GM19467 (cell line): ENCODE measurements around the gene ARF5.
A peak's percentile ranks its signal among the peaks of the same experiment; 100 is the strongest.
"Not testable (repeated sequence)": the region's sequence is repeated elsewhere in the genome, so short reads cannot be mapped to it uniquely, and the experiment has no call there.

Source experiments
- ATAC-seq: cut with Tn5 transposase; IDR thresholded peaks from one replicate; pipeline ENCODE4 v1.9.1; 2021; ENCODE audit warnings: mild to moderate bottlenecking, moderate library complexity; ENCODE audit not compliant: unreplicated experiment

ARF5 gene

GRCh38 chr7:127588019-127588696 is at the start of gene ARF5:
Gene ARF5, plus strand, starts transcription at chr7:127588411. Its CDS starts 88 bp downstream, at chr7:127588499.
- peak; percentile 74 for ATAC-seq

GRCh38 chr7:127539116-127539515 is 49.1 kb upstream of the ARF5 start:
- ATAC-seq = no peak

GRCh38 chr7:127540461-127540860 is 47.8 kb upstream of the ARF5 start:
- ATAC-seq = not testable (repeated sequence)

- no peak for ATAC-seq
These were observed 46.7 kb upstream of the ARF5 start for GRCh38 chr7:127541548-127541947.

DNA sequence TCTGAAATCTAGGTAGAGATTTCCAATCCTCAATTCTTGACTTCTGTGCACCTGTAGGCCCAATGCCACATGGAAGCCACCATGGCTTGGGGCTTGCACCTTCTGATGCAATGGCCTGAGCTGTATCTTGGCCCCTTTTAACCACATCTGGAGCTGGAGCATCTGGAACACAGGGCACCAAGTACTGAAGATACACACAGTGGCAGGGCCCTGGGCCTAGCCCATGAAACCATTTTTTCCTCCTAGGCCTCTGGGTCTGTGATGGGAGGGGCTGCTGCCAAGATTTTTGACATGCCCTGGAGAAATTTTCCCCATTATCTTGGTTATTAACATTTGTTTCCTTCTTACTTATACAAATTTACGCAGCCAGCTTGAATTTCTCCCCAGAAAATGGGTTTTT is 41.9 kb upstream of the ARF5 start:
- ATAC-seq = no peak

DNA sequence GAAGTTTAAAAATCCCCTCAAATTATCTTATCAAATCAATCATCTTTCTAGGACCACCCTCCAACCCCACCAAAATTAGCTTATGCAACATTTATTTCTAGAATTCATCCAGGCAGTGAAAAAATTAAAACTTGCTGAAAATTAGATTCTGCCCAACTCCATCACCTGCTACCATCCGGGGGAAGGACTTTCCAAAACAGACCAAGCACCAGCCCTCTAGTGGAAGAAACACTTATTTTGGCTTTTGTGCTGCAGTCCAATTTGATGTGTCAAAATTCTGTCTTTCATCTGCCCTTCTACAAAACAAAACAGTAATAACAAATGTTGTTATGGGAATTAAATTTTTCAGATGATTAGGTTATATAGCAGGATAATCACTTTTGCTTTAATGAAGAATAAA is 38.0 kb upstream of the ARF5 start:
- no peak for ATAC-seq

GRCh38 chr7:127551941-127552340 is 36.3 kb upstream of the ARF5 start:
- ATAC-seq = no peak

GRCh38 chr7:127556404-127556803 is 31.8 kb upstream of the ARF5 start:
- no peak for ATAC-seq

- no peak for ATAC-seq
These were observed 30.4 kb upstream of the ARF5 start for GRCh38 chr7:127557803-127558202.

DNA sequence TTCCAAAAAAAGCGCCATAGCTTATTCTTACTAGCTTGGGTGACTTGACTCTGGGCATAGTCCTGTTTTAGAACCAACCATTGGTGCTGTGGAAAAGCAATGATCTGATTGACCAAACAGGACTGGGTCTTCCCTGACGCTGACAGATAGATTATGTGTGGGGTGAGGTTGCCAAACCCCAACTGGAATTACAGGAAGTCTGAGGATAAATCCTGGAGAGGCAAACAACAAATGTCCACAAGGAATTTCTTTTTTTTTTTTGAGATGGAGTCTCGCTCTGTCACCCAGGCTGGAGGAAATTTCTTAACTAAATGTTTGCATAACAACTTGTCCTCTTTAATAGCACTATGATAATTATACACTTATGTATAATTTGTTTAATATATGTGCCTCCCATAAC is 22.0 kb upstream of the ARF5 start:
- ATAC-seq = no peak

GRCh38 chr7:127568034-127568433 is 20.2 kb upstream of the ARF5 start:
- not testable (repeated sequence) for ATAC-seq

DNA sequence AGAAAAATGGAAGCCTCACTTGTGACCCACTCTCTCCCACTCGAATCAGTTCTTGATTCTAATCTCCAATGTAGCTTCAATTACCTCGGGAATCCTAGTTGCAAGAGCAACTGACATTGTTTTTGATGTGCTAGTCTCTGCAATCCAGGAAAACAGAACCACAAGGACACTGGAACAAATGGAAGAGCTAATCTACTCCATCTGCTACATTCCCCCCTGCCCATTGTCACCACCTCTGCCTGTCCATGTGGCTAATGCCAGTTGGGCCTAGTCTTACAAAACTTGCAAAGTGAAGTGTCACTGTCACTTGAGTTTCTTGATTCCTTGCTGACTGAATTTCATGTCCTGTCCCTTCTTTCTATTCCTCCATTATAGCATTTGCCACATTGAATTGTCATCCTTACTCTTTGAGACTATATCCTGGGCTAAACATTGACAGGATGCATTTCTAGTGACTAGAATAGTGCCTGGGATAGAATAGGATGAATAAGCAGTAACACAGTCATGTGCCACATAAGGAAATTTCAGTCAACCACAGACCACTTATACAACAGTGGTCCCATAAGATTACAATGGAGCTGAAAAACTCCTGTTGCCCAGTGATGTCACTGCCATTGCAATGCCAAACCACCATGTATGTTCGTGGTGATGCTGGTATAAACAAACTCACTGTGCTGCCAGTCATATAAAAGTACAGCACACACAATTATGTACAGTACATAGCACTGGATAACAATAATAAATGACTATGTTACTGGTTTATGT is 16.3 kb upstream of the ARF5 start:
- ATAC-seq = no peak

GRCh38 chr7:127578036-127578684 is 10.1 kb upstream of the ARF5 start:
- ATAC-seq = no peak

GRCh38 chr7:127578711-127579275 is 9.4 kb upstream of the ARF5 start:
- ATAC-seq = no peak

- ATAC-seq = no peak
These were observed 7.6 kb upstream of the ARF5 start for GRCh38 chr7:127580612-127581011.

DNA sequence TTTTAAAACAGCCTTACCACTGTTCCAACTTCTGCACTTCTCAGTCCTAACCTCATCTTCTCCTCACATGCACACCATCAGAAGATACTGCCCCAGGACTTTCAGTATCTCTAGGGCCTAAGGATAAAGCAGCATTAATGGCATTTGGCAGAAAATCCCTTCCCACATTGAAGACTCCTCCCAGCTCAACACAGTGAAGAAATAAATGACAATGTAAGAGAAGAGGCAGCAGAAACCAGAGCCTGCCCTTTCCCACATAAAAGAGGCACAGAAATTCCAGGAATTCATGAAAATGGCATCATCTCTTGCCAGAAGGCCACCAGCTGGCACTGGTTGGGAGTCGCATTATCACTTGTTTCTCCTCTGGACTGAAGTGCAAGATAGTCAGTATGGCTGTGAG is 6.5 kb upstream of the ARF5 start:
- ATAC-seq = no peak

GRCh38 chr7:127582361-127582760 is 5.8 kb upstream of the ARF5 start:
- ATAC-seq = no peak

- no peak for ATAC-seq
These were observed 3.6 kb upstream of the ARF5 start for GRCh38 chr7:127584648-127585043.

- peak; percentile 77 for ATAC-seq
These were observed 2.9 kb upstream of the ARF5 start, which contains the start of gene GCC1 for GRCh38 chr7:127585044-127585953. Gene GCC1, minus strand, starts transcription at chr7:127585596. Its CDS starts 414 bp downstream, at chr7:127585182.

GRCh38 chr7:127586346-127586745 is 1.9 kb upstream of the ARF5 start:
- no peak for ATAC-seq

GRCh38 chr7:127587663-127588018 is 570 bp upstream of the ARF5 start:
- ATAC-seq = no peak
